CD14-positive monocyte (primary cell): Measurements from ENCODE around the gene ELMO3. TPM values are rescaled to one million over a fixed set of nuclear protein-coding genes. Genes with fewer than 3 reads are reported as not detected.
A peak's percentile ranks its signal among the peaks of the same experiment; 100 is the strongest.

Experiments used
- DNase-seq, 3 donors: peaks; one replicate each; pipeline ENCODE4 v3.0.0-alpha.2; 2011 to 2022
- H2AFZ ChIP-seq: 2 replicates; pipeline ENCODE4 v1.6.0; 2012; ENCODE audit warnings: mild to moderate bottlenecking, low read depth, low read length, inconsistent platforms; ENCODE audit not compliant: insufficient read depth, poor library complexity, severe bottlenecking
- H3K27ac ChIP-seq, 2 donors: 1 replicate in 1 of 2; 2 replicates in 1 of 2; pipeline ENCODE4 v1.5.1; 2012 to 2013; ENCODE audit warnings: low read length in 2 of 2, control low read depth in 1 of 2, inconsistent platforms in 1 of 2, low read depth in 1 of 2, mild to moderate bottlenecking in 1 of 2
- H3K27me3 ChIP-seq, 2 donors: one replicate each; pipeline versions ENCODE4 v1.6.0 to v1.6.1; 2011 to 2013; ENCODE audit warnings: low read length in 2 of 2; ENCODE audit not compliant: control insufficient read depth in 2 of 2, insufficient read depth in 2 of 2
- H3K36me3 ChIP-seq, 2 donors: replicated peaks in 1 of 2; 1 replicate in 1 of 2; 2 replicates in 1 of 2; pipeline versions ENCODE4 v1.5.1 to v1.6.1; 2012 to 2013; ENCODE audit warnings: low read length in 2 of 2, control low read depth in 1 of 2, inconsistent platforms in 1 of 2, mild to moderate bottlenecking in 1 of 2; ENCODE audit not compliant: insufficient read depth in 2 of 2, control insufficient read depth in 1 of 2
- H3K4me1 ChIP-seq, 2 donors: 1 replicate in 1 of 2; 2 replicates in 1 of 2; pipeline versions ENCODE4 v1.5.1 to v1.6.1; 2012 to 2013; ENCODE audit warnings: low read length in 2 of 2, control low read depth in 1 of 2, inconsistent platforms in 1 of 2, mild to moderate bottlenecking in 1 of 2, moderate library complexity in 1 of 2; ENCODE audit not compliant: insufficient read depth in 2 of 2, control insufficient read depth in 1 of 2
- H3K4me2 ChIP-seq: replicated peaks from 2 replicates; pipeline ENCODE3; 2012; ENCODE audit warnings: low read length, moderate library complexity, mild to moderate bottlenecking; ENCODE audit not compliant: poor library complexity, severe bottlenecking; ENCODE audit errors: extremely low read depth
- H3K4me3 ChIP-seq, 3 experiments: fragments of 200-600 bp in 1 of 3; sonication (generic) in 1 of 3; replicated peaks in 1 of 3; 1 replicate in 2 of 3; 2 replicates in 1 of 3; pipeline ENCODE4 v1.5.1; 2011 to 2013; ENCODE audit warnings: low read length in 3 of 3, mild to moderate bottlenecking in 3 of 3, control low read depth in 2 of 3, low read depth in 2 of 3, inconsistent platforms in 1 of 3, moderate library complexity in 1 of 3
- H3K79me2 ChIP-seq: 2 replicates; pipeline ENCODE4 v1.6.0; 2012; ENCODE audit warnings: mild to moderate bottlenecking, control low read depth, inconsistent platforms, low read length, moderate library complexity; ENCODE audit not compliant: insufficient read depth
- H3K9ac ChIP-seq: 2 replicates; pipeline ENCODE4 v1.6.0; 2017; ENCODE audit warnings: low read length, mild to moderate bottlenecking; ENCODE audit not compliant: insufficient read depth, poor library complexity, severe bottlenecking
- H3K9me3 ChIP-seq, 2 donors: replicated peaks in 1 of 2; 1 replicate in 1 of 2; 2 replicates in 1 of 2; pipeline versions ENCODE4 v1.5.1 to v1.6.1; 2012 to 2013; ENCODE audit warnings: low read length in 2 of 2, control low read depth in 1 of 2; ENCODE audit not compliant: control insufficient read depth in 1 of 2, insufficient read depth in 1 of 2
- H4K20me1 ChIP-seq: 2 replicates; pipeline ENCODE4 v1.6.0; 2012; ENCODE audit warnings: mild to moderate bottlenecking, low read length, control low read depth, moderate library complexity; ENCODE audit not compliant: insufficient read depth
- H3K27ac Mint-ChIP-seq, 7 donors: one replicate each; pipeline ENCODE4 v1.8.0; 2020; ENCODE audit warnings: mild to moderate bottlenecking in 7 of 7, mixed read lengths in 7 of 7, moderate library complexity in 6 of 7, inconsistent platforms in 2 of 7
- H3K27me3 Mint-ChIP-seq, 3 donors: one replicate each; pipeline ENCODE4 v1.8.0; 2021 to 2022; ENCODE audit warnings: low read depth in 3 of 3, mild to moderate bottlenecking in 3 of 3, mixed read lengths in 3 of 3, moderate library complexity in 3 of 3, inconsistent platforms in 1 of 3
- H3K36me3 Mint-ChIP-seq, 2 donors: one replicate each; pipeline ENCODE4 v1.8.0; 2020; ENCODE audit warnings: mixed read lengths in 2 of 2, inconsistent platforms in 1 of 2, mild to moderate bottlenecking in 1 of 2
- H3K4me1 Mint-ChIP-seq: one replicate; pipeline ENCODE4 v1.8.0; 2020; ENCODE audit warnings: mild to moderate bottlenecking, mixed read lengths
- H3K4me3 Mint-ChIP-seq, 2 donors: one replicate each; pipeline ENCODE4 v1.8.0; 2020; ENCODE audit warnings: mild to moderate bottlenecking in 2 of 2, mixed read lengths in 2 of 2, moderate library complexity in 1 of 2
- H3K9me3 Mint-ChIP-seq, 7 donors: one replicate each; pipeline ENCODE4 v1.8.0; 2020 to 2022; ENCODE audit warnings: mixed read lengths in 7 of 7, mild to moderate bottlenecking in 6 of 7, moderate library complexity in 6 of 7, inconsistent platforms in 2 of 7
- WGBS: methylation state at CpG from one replicate; pipeline ENCODE4 v1.1.5; 2013; ENCODE audit warnings: missing lambda C conversion rate; ENCODE audit not compliant: insufficient coverage; 5-methylcytosine and 5-hydroxymethylcytosine counted together
- intact Hi-C, 2 donors: fragments of 100-400 bp; cut with micrococcal nuclease; formaldehyde crosslinking; loops; one replicate each; pipeline versions ENCODE4 v1.15.0 to v1.15.1; 2023
- polyA plus RNA-seq, 3 donors: library from polyadenylated mRNA; depleted of rRNA in 1 of 3; unstranded in 2 of 3; stranded (reverse) in 1 of 3; fragments of 300-500 nt in 2 of 3; fragments of >200 nt in 1 of 3; fragmentation: Illumina TruSeq in 2 of 3; gene quantifications; 1 replicate in 2 of 3; 2 replicates in 1 of 3; pipeline ENCODE4 v1.2.3, GENCODE V29; 2012 to 2021
- TF ChIP-seq, protein P1 (sequence below): fragments of 200-600 bp; IDR thresholded peaks from one replicate; pipeline ENCODE4 v1.8.0; 2022; ENCODE audit warnings: antibody characterized with exemption, mild to moderate bottlenecking

ELMO3 gene
- polyA plus RNA-seq, 3 donors, result 0.15 to 7.0 TPM; not detected in 1

DNA sequence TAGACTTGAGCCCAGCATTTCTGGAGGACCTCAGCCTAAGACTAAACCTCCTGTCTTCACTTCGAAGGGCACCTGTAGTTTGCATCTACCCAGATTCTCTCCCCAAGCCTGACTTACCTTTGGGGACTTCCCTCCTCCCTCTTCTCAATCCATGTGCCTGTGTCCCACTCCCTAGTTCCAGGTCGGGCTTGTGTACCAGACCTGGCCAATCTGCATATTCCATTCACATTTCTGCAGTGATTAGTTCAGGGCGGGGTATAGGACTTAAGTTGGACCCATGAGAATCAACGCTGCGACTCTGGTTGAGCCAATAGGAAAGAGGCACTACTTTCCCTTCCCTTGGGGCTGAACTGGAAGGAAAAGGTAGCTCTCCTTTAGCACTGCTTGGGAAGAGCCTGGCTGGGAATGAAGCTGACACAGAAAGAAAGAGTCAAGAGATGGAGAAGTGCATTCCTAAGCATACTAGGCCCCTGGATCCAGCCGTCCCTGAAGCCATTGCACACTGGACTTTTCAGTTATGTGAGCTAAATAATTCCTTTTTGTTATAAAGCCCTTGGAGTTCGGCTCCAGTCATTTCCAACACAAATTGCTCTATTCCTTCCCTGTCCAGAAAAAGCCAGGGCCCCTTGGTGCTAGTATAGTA is 41.7 kb upstream of the ELMO3 start:
- H3K4me3 ChIP-seq, result no peak overlapping the region
- H3K27me3 ChIP-seq, result peaks cover 5 to 43% of the 10 kb centered on the region in 2 donors
- H3K27me3 Mint-ChIP-seq, result peaks cover 50 to 63% (median 52%) of the 10 kb centered on the region in 3 donors
- H3K27ac ChIP-seq, result no peak overlapping the region
- no peak for DNase-seq
- peaks cover 45 to 55% of the 10 kb centered on the region in 2 donors for H3K4me1 ChIP-seq
- H4K20me1 ChIP-seq, result peaks cover 80% of the 10 kb centered on the region
- peak overlapping the region in 1 of 2 donors; percentile 47 for H3K4me3 Mint-ChIP-seq
- H3K4me2 ChIP-seq, result no peak overlapping the region
- intact Hi-C loops, result loop anchor here (5.0 kb wide), 2 partner anchors 140 to 200 kb away; no protein-coding TSS in a partner anchor
- peaks cover 55% of the 10 kb centered on the region for H3K4me1 Mint-ChIP-seq
- H3K9ac ChIP-seq, result no peak overlapping the region
- whole genome bisulfite sequencing, result 88% methylated on average over 5 of the region's 7 CpGs
- TF ChIP-seq, protein P1, sequence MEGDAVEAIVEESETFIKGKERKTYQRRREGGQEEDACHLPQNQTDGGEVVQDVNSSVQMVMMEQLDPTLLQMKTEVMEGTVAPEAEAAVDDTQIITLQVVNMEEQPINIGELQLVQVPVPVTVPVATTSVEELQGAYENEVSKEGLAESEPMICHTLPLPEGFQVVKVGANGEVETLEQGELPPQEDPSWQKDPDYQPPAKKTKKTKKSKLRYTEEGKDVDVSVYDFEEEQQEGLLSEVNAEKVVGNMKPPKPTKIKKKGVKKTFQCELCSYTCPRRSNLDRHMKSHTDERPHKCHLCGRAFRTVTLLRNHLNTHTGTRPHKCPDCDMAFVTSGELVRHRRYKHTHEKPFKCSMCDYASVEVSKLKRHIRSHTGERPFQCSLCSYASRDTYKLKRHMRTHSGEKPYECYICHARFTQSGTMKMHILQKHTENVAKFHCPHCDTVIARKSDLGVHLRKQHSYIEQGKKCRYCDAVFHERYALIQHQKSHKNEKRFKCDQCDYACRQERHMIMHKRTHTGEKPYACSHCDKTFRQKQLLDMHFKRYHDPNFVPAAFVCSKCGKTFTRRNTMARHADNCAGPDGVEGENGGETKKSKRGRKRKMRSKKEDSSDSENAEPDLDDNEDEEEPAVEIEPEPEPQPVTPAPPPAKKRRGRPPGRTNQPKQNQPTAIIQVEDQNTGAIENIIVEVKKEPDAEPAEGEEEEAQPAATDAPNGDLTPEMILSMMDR, result no peak
- no peaks in the 10 kb centered on the region for H3K36me3 ChIP-seq
- no peak overlapping the region for H2AFZ ChIP-seq
- H3K79me2 ChIP-seq, result no peaks in the 10 kb centered on the region
- peaks cover 0 to 9% of the 10 kb centered on the region in 2 donors for H3K9me3 ChIP-seq
- H3K27ac Mint-ChIP-seq, result peak overlapping the region in 1 of 7 donors; percentile 26
- peaks cover 7% of the 10 kb centered on the region in 2 donors for H3K36me3 Mint-ChIP-seq
- H3K9me3 Mint-ChIP-seq, result peaks cover 0 to 9% (median 4%) of the 10 kb centered on the region in 7 donors

- no peak for DNase-seq
- intact Hi-C loops, result loop anchor here (5.0 kb wide), 2 partner anchors 141 to 201 kb away; no protein-coding TSS in a partner anchor
Measured at GRCh38 chr16:67157892-67158635, 40.9 kb upstream of the ELMO3 start.

More at GRCh38 chr16:67157892-67158635, 40.9 kb upstream of the ELMO3 start:
- H2AFZ ChIP-seq, result no peak overlapping the region
- Mint-ChIP-seq H3K27me3 (peaks cover 50 to 63% (median 52%) of the 10 kb centered on the region in 3 donors), H3K4me3 (peak overlapping the region; percentile 39 to 91), H3K4me1 (peaks cover 60% of the 10 kb centered on the region), H3K36me3 (peaks cover 10 to 12% of the 10 kb centered on the region in 2 donors), H3K27ac (peak overlapping the region in 6 of 7 donors; percentile 5 to 76 (median 36)), H3K9me3 (peaks cover 0 to 14% (median 7%) of the 10 kb centered on the region in 7 donors)
- peak overlapping the region in 1 of 3 experiments; percentile 14 for H3K4me3 ChIP-seq
- H3K9ac ChIP-seq, result no peak overlapping the region
- TF ChIP-seq, protein P1, result no peak
- no peak overlapping the region for H3K27ac ChIP-seq
- peaks cover 53 to 64% of the 10 kb centered on the region in 2 donors for H3K4me1 ChIP-seq
- H3K36me3 ChIP-seq, result no peaks in the 10 kb centered on the region
- peaks cover 83% of the 10 kb centered on the region for H4K20me1 ChIP-seq
- H3K4me2 ChIP-seq, result peak overlapping the region; percentile 99
- H3K79me2 ChIP-seq, result no peaks in the 10 kb centered on the region
- 71% methylated on average over 2 of the region's 7 CpGs for WGBS
- peaks cover 13 to 43% of the 10 kb centered on the region in 2 donors for H3K27me3 ChIP-seq
- H3K9me3 ChIP-seq, result peaks cover 0 to 9% of the 10 kb centered on the region in 2 donors
